Osteoblast (primary cell): Measurements from ENCODE around the gene ELOVL1. TPM values are rescaled to one million over a fixed set of nuclear protein-coding genes. Genes with fewer than 3 reads are reported as not detected.
A peak's percentile ranks its signal among the peaks of the same experiment; 100 is the strongest.

Experiments
- DNase-seq: peaks from one replicate; pipeline ENCODE4 v3.0.0; 2011; ENCODE audit warnings: low spot score, mixed read lengths; ENCODE audit not compliant: insufficient read length; ENCODE audit errors: missing footprints
- H2AFZ ChIP-seq: 2 replicates; pipeline ENCODE4 v1.6.0; 2011; ENCODE audit warnings: mild to moderate bottlenecking, low read length
- H3K27ac ChIP-seq: 2 replicates; pipeline ENCODE4 v1.5.1; 2011; ENCODE audit warnings: mild to moderate bottlenecking, low read depth, low read length, moderate library complexity
- H3K27me3 ChIP-seq: 2 replicates; pipeline ENCODE4 v1.6.0; 2012; ENCODE audit warnings: mild to moderate bottlenecking, control low read depth, inconsistent platforms, low read length, moderate library complexity; ENCODE audit not compliant: insufficient read depth
- H3K36me3 ChIP-seq: 2 replicates; pipeline ENCODE4 v1.5.1; 2011; ENCODE audit warnings: mild to moderate bottlenecking, low read length, control low read depth, moderate library complexity; ENCODE audit not compliant: insufficient read depth
- H3K4me1 ChIP-seq: 2 replicates; pipeline ENCODE4 v1.5.1; 2011; ENCODE audit warnings: mild to moderate bottlenecking, low read length, control low read depth, moderate library complexity; ENCODE audit not compliant: insufficient read depth
- H3K4me2 ChIP-seq: 2 replicates; pipeline ENCODE4 v1.6.0; 2011; ENCODE audit warnings: mild to moderate bottlenecking, low read length; ENCODE audit not compliant: insufficient read depth
- H3K4me3 ChIP-seq: fragments of 200-600 bp; sonication (generic); 3 replicates; pipeline ENCODE4 v1.5.1; 2012; ENCODE audit warnings: mild to moderate bottlenecking, low read length, inconsistent platforms; ENCODE audit not compliant: insufficient read depth
- H3K79me2 ChIP-seq: 2 replicates; pipeline ENCODE4 v1.6.0; 2012; ENCODE audit warnings: mild to moderate bottlenecking, low read length, control low read depth, inconsistent platforms; ENCODE audit not compliant: insufficient read depth
- H3K9me3 ChIP-seq: 2 replicates; pipeline ENCODE4 v1.5.1; 2011; ENCODE audit warnings: low read depth, low read length, control low read depth
- H4K20me1 ChIP-seq: 2 replicates; pipeline ENCODE4 v1.6.0; 2012; ENCODE audit warnings: mild to moderate bottlenecking, low read length, control low read depth; ENCODE audit not compliant: insufficient read depth
- CTCF ChIP-seq: IDR thresholded peaks from 2 replicates; pipeline ENCODE4 v1.5.1; 2011; ENCODE audit warnings: mild to moderate bottlenecking, low read depth, low read length, moderate library complexity; ENCODE audit errors: extremely low read depth
- total RNA-seq: library from RNA; depleted of rRNA; stranded (reverse); fragments of >200 nt; gene quantifications from 2 replicates; pipeline ENCODE4 v1.2.3, GENCODE V29; 2012

Gene ELOVL1
- total RNA-seq, 1 donor, result 36.9 TPM

- peaks cover 81% of the 10 kb centered on the region for H3K79me2 ChIP-seq
These were observed 2.1 kb downstream of the ELOVL1 start for GRCh38 chr1:43365678-43366077.

GRCh38 chr1:43363935-43364525 is 3.8 kb downstream of the ELOVL1 start:
- Histone ChIP-seq H3K4me1 (peaks cover 36% of the 10 kb centered on the region), H3K9me3 (no peaks in the 10 kb centered on the region), H3K4me3 (no peak overlapping the region), H3K36me3 (peaks cover 54% of the 10 kb centered on the region), H2AFZ (no peak overlapping the region), H3K79me2 (peaks cover 92% of the 10 kb centered on the region), H4K20me1 (peaks cover 23% of the 10 kb centered on the region), H3K27me3 (no peaks in the 10 kb centered on the region), H3K4me2 (no peak overlapping the region), H3K27ac (no peak overlapping the region)
- peak; percentile 84 for DNase-seq
- TF ChIP-seq CTCF, result no peak

More at GRCh38 chr1:43365678-43366077, 2.1 kb downstream of the ELOVL1 start:
- Histone ChIP-seq H3K4me1 (peaks cover 20% of the 10 kb centered on the region), H3K36me3 (peaks cover 50% of the 10 kb centered on the region), H3K4me2 (peak overlapping the region; percentile 93), H3K27ac (no peak overlapping the region), H3K4me3 (no peak overlapping the region), H3K9me3 (no peaks in the 10 kb centered on the region), H2AFZ (no peak overlapping the region), H3K27me3 (no peaks in the 10 kb centered on the region), H4K20me1 (peaks cover 14% of the 10 kb centered on the region)
- no peak for TF ChIP-seq CTCF
- peak; percentile 29 for DNase-seq

- peaks cover 23% of the 10 kb centered on the region for H4K20me1 ChIP-seq
- H3K4me1 ChIP-seq, result peaks cover 31% of the 10 kb centered on the region
- peak; percentile 65 for DNase-seq
- H3K27me3 ChIP-seq, result no peaks in the 10 kb centered on the region
- H3K79me2 ChIP-seq, result peaks cover 88% of the 10 kb centered on the region
- no peak for TF ChIP-seq CTCF
- no peak overlapping the region for H3K27ac ChIP-seq
- H3K4me3 ChIP-seq, result no peak overlapping the region
- H2AFZ ChIP-seq, result no peak overlapping the region
- H3K4me2 ChIP-seq, result no peak overlapping the region
- peaks cover 54% of the 10 kb centered on the region for H3K36me3 ChIP-seq
- H3K9me3 ChIP-seq, result no peaks in the 10 kb centered on the region
These were observed 4.4 kb downstream of the ELOVL1 start for GRCh38 chr1:43363283-43363934.

- Histone ChIP-seq H3K4me3 (peak overlapping the region; percentile 85), H3K9me3 (no peaks in the 10 kb centered on the region), H2AFZ (no peak overlapping the region), H3K27me3 (no peaks in the 10 kb centered on the region), H3K79me2 (peaks cover 64% of the 10 kb centered on the region), H3K4me2 (peak overlapping the region; percentile 88), H4K20me1 (peaks cover 18% of the 10 kb centered on the region), H3K4me1 (peaks cover 27% of the 10 kb centered on the region), H3K36me3 (peaks cover 54% of the 10 kb centered on the region), H3K27ac (no peak overlapping the region)
- no peak for TF ChIP-seq CTCF
- DNase-seq, result peak; percentile 58
These were observed 7.2 kb downstream of the ELOVL1 start for GRCh38 chr1:43360616-43361015.
